ENCODE results near the gene LRCH1.
A peak's percentile ranks its signal among the peaks of the same experiment; 100 is the strongest.
"Not testable (repeated sequence)": the region's sequence is repeated elsewhere in the genome, so short reads cannot be mapped to it uniquely, and the experiment has no call there.

The LRCH1 gene

GRCh38 chr13:46721054-46721453 is 168.1 kb downstream of the LRCH1 start:
- intact Hi-C loops (cut with DNase I) = loop anchor here (1.0 kb wide), 1 partner anchor 228 kb away; no protein-coding TSS in a partner anchor
- peak in 7 of 10 donors; percentile 24 to 87 (median 45) for DNase-seq

- intact Hi-C loops (cut with DNase I) = no loop called here
- DNase-seq = no peak
Measured at GRCh38 chr13:46726347-46726746, 173.4 kb downstream of the LRCH1 start.

- no peak for DNase-seq
- intact Hi-C loops (cut with DNase I) = no loop called here
Measured at GRCh38 chr13:46728777-46729176, 175.8 kb downstream of the LRCH1 start.

- DNase-seq = no peak
- intact Hi-C loops (cut with DNase I) = no loop called here
Measured at GRCh38 chr13:46731535-46731934, 178.6 kb downstream of the LRCH1 start.

GRCh38 chr13:46735425-46735824 is 182.5 kb downstream of the LRCH1 start:
- intact Hi-C loops (cut with DNase I) = no loop called here
- DNase-seq = no peak

- DNase-seq = no peak
- intact Hi-C loops (cut with DNase I) = no loop called here
Measured at GRCh38 chr13:46736541-46737310, 183.8 kb downstream of the LRCH1 start.

- intact Hi-C loops (cut with DNase I) = no loop called here
- DNase-seq = no peak
Measured at GRCh38 chr13:46738055-46738454, 185.1 kb downstream of the LRCH1 start.

- intact Hi-C loops (cut with DNase I) = no loop called here
- DNase-seq = no peak
Measured at GRCh38 chr13:46738766-46739165, 185.8 kb downstream of the LRCH1 start.

- intact Hi-C loops (cut with DNase I) = no loop called here
- no peak for DNase-seq
Measured at GRCh38 chr13:46739447-46740098, 186.6 kb downstream of the LRCH1 start.

- intact Hi-C loops (cut with DNase I) = no loop called here
Measured at GRCh38 chr13:46743191-46743590, 190.2 kb downstream of the LRCH1 start.

GRCh38 chr13:46745062-46745461 is 192.1 kb downstream of the LRCH1 start:
- intact Hi-C loops (cut with DNase I) = no loop called here
- no peak for DNase-seq

More at GRCh38 chr13:46743191-46743590, 190.2 kb downstream of the LRCH1 start:
- no peak for DNase-seq

GRCh38 chr13:46745706-46746105 is 192.7 kb downstream of the LRCH1 start:
- intact Hi-C loops (cut with DNase I) = no loop called here

GRCh38 chr13:46747031-46747820 is 194.3 kb downstream of the LRCH1 start:
- intact Hi-C loops (cut with DNase I) = no loop called here
- no peak for DNase-seq

More at GRCh38 chr13:46745706-46746105, 192.7 kb downstream of the LRCH1 start:
- no peak for DNase-seq

- intact Hi-C loops (cut with DNase I) = no loop called here
- DNase-seq = no peak
Measured at GRCh38 chr13:46748300-46748699, 195.3 kb downstream of the LRCH1 start.

- intact Hi-C loops (cut with DNase I) = no loop called here
- DNase-seq = no peak
Measured at GRCh38 chr13:46749951-46750350, 197.0 kb downstream of the LRCH1 start.

- intact Hi-C loops (cut with DNase I) = no loop called here
- peak in 4 of 10 donors; percentile 11 to 86 (median 14) for DNase-seq
Measured at GRCh38 chr13:46751811-46752635, 199.1 kb downstream of the LRCH1 start.

GRCh38 chr13:46753137-46753536 is 200.2 kb downstream of the LRCH1 start:
- intact Hi-C loops (cut with DNase I) = no loop called here
- DNase-seq = no peak

- intact Hi-C loops (cut with DNase I) = no loop called here
- no peak for DNase-seq
Measured at GRCh38 chr13:46753917-46754316, 200.9 kb downstream of the LRCH1 start.

- no peak for DNase-seq
- intact Hi-C loops (cut with DNase I) = no loop called here
Measured at GRCh38 chr13:46754812-46755211, 201.8 kb downstream of the LRCH1 start.

GRCh38 chr13:46755508-46755907 is 202.5 kb downstream of the LRCH1 start:
- intact Hi-C loops (cut with DNase I) = not testable (repeated sequence)

More at GRCh38 chr13:46755508-46755907, 202.5 kb downstream of the LRCH1 start:
- DNase-seq = not testable (repeated sequence)
